Neural progenitor cell (in vitro differentiated cells): Measurements from ENCODE around the gene DCC.

Source experiments
- CTCF ChIP-seq: fragments of 200-600 bp; sonication (generic); IDR thresholded peaks from 2 replicates; pipeline ENCODE4 v1.5.1; 2017; ENCODE audit warnings: antibody characterized with exemption, mild to moderate bottlenecking
- EZH2 ChIP-seq: fragments of 200-600 bp; sonication (generic); IDR thresholded peaks from 2 replicates; pipeline ENCODE4 v1.6.1; 2017; ENCODE audit warnings: antibody characterized with exemption, mild to moderate bottlenecking, moderate library complexity

GRCh38 chr18:52462853-52463252, 122.9 kb downstream of the DCC start:
- TF ChIP-seq CTCF (no peak), EZH2 (no peak)
